ENCODE results near the gene DYNLT2. TPM values are rescaled to one million over a fixed set of nuclear protein-coding genes. Genes with fewer than 3 reads are reported as not detected.

The DYNLT2 gene
- total RNA-seq, 4 donors from 2014 or later: 3.9 to 6.0 (median 4.0) TPM

DNA sequence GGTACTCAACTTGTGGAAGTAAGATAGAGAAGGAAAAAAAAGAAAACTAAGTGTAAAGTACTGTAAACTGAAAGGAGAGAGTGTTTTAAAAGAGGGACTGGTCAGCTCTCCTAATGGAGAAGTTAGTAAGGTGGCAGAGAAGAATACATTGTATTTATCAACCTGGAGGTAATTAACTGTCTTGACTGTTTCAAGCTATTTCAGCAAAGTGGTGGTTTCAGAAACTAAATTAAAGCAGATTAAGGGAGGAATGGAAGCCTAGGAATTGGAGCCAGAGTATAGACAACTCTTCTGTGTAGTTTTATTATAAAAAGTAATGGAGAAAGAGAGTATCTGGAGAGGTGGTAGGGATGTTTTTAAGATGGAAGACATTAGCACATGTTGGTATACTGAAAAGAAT is 24.4 kb downstream of the DYNLT2 start:
- H3K27ac ChIP-seq: no peak overlapping the region

GRCh38 chr6:169726049-169726400 is 25.3 kb downstream of the DYNLT2 start:
- peaks cover 0 to 27% (median 6%) of the 10 kb centered on the region in 4 donors for H3K4me1 ChIP-seq
- no peak for DNase-seq
- TF ChIP-seq, protein P1, sequence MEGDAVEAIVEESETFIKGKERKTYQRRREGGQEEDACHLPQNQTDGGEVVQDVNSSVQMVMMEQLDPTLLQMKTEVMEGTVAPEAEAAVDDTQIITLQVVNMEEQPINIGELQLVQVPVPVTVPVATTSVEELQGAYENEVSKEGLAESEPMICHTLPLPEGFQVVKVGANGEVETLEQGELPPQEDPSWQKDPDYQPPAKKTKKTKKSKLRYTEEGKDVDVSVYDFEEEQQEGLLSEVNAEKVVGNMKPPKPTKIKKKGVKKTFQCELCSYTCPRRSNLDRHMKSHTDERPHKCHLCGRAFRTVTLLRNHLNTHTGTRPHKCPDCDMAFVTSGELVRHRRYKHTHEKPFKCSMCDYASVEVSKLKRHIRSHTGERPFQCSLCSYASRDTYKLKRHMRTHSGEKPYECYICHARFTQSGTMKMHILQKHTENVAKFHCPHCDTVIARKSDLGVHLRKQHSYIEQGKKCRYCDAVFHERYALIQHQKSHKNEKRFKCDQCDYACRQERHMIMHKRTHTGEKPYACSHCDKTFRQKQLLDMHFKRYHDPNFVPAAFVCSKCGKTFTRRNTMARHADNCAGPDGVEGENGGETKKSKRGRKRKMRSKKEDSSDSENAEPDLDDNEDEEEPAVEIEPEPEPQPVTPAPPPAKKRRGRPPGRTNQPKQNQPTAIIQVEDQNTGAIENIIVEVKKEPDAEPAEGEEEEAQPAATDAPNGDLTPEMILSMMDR (IDR thresholded peaks at IDR 0.05): no peak
- no peak for TF ChIP-seq POLR2A (IDR thresholded peaks at IDR 0.05)
- no peaks in the 10 kb centered on the region for H3K27me3 ChIP-seq
- no peak overlapping the region for H3K27ac ChIP-seq
- H3K36me3 ChIP-seq: no peaks in the 10 kb centered on the region
- no peaks in the 10 kb centered on the region for H3K9me3 ChIP-seq
- no peak overlapping the region for H3K4me3 ChIP-seq

More for the DNA sequence above, 24.4 kb downstream of the DYNLT2 start:
- H3K4me3 ChIP-seq: no peak overlapping the region
- DNase-seq: no peak
- peaks cover 0 to 18% (median 4%) of the 10 kb centered on the region in 4 donors for H3K4me1 ChIP-seq
- H3K27me3 ChIP-seq: no peaks in the 10 kb centered on the region
- H3K9me3 ChIP-seq: no peaks in the 10 kb centered on the region
- H3K36me3 ChIP-seq: no peaks in the 10 kb centered on the region
- TF ChIP-seq POLR2A (IDR thresholded peaks at IDR 0.05): no peak
- TF ChIP-seq, protein P1 (IDR thresholded peaks at IDR 0.05): no peak

DNA sequence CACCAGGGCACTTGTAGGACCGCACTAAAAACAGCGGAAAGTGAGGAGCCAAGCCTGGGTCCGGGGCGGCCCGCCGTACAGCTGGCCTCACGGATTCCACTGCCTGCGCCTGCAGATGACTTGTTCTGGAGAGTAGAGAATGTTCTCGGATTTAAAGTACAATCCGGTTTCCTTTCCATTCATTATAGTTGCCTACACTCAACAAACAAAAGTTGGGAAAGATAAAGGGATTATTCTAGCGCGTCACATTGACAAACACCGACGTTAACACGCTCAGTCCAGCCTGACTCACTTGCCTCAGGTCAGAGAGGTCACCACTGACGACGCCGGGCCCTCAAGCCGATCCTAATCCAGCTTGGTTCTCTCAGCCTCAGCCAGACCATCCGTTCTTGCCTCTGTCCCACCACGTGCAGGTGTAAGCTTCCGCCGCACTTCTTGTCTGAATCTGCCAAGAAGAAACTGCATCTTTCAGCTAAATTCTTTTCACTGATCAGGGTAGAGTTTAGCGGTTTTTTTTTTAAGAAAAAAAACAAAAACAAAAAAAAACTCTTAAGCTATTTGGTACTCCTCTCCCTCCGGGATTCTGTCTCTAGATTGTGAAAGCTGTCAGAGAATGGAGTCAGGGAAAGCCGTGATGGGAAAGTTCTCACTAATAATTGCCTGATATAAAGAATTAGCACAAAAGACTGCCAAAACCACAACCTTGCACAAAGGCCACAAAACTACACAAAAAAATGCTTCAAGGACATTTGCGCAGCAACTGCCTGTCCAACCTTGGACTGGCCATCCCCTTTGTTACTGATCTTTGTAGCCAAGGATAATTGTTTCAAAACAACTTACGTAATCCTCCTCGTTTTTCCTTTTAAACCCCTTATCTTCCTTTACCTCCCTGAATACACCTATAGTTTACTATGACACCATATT is 26.0 kb downstream of the DYNLT2 start:
- Histone ChIP-seq H3K9me3 (no peaks in the 10 kb centered on the region), H3K4me1 (peaks cover 0 to 27% (median 6%) of the 10 kb centered on the region in 4 donors), H3K4me3 (peak overlapping the region; percentile 72 to 91 (median 79)), H3K27ac (peak overlapping the region; percentile 83 to 96 (median 92)), H3K27me3 (no peaks in the 10 kb centered on the region), H3K36me3 (no peaks in the 10 kb centered on the region)
- peak; percentile 34 to 75 (median 58) for DNase-seq
- TF ChIP-seq POLR2A (IDR thresholded peaks at IDR 0.05): peak in 1 of 2 donors; percentile 35
- TF ChIP-seq, protein P1 (IDR thresholded peaks at IDR 0.05): no peak

DNA sequence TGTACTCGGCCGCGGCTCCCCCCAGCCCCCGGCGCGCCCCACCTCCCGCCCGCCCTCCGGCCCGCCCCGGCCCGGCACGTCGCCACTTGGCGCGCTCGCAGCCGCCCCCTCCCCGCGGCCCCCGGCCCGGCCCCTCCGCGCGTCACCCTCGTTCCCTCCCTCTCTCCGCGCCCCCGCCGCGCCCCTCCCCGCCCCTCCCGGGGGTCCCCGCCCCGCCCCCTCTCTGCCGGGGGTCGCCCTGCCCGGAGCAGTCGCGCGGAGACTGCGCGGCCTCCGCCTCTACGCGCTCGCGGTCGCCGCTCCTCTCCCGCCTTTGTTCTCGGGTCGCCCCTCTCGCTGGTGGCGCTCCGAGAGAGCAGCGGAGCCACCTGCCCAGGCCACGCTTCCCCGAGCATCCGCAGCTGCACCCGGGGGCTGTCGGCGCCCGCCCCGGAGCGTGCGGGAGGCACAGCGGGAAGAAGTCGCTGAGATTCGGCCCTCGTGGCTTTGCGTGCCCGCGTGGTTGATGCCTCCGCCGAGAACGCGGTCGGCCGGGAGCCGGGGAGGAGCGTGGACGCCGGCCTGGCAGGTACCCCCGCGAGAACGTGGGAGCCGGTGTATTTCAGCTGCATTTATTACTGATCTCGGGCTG is 26.8 kb downstream of the DYNLT2 start, which contains the start of gene PHF10:
Gene PHF10, minus strand, starts transcription at position 7 of the 631 bp plus-strand sequence. CDS start 569 bp downstream, outside the sequence.
- TF ChIP-seq, protein P1 (IDR thresholded peaks at IDR 0.05): no peak
- no peak for TF ChIP-seq POLR2A (IDR thresholded peaks at IDR 0.05)
- DNase-seq: peak; percentile 66 to 77 (median 77)
- H3K4me3 ChIP-seq: peak within 1 kb of the TSS; percentile 72 to 93 (median 82)

DNA sequence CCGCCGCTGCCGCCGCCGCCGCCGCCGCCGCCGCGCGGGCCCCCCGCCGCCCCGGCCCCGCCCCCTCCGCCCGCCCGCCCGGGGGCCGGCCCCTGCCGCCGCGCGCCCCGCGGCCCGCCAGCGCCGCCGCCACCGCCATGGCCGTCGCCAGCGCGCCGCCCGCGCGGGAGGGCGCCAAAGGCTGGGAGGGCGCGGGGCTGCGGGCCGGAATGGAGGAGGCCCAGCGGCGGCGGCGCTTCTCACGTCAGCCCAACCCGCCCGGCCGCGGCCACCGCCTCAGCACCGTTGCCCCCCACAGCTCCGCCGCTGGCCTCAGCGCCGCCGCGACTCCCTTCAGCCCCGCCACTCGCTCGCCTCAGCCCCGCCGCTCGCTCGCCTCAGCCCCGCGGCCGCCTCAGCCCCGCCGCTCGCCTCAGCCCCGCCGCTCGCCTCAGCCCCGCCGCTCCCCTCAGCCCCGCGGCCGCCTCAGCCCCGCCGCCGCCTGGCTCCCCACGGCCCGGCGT is 27.3 kb downstream of the DYNLT2 start:
- no peaks in the 10 kb centered on the region for H3K27me3 ChIP-seq
- peak overlapping the region; percentile 72 to 93 (median 82) for H3K4me3 ChIP-seq
- no peaks in the 10 kb centered on the region for H3K36me3 ChIP-seq
- no peaks in the 10 kb centered on the region for H3K9me3 ChIP-seq
- TF ChIP-seq, protein P1 (IDR thresholded peaks at IDR 0.05): no peak
- TF ChIP-seq POLR2A (IDR thresholded peaks at IDR 0.05): peak in 1 of 2 donors; percentile 12
- H3K27ac ChIP-seq: peak overlapping the region; percentile 83 to 96 (median 96)
- peaks cover 0 to 27% (median 6%) of the 10 kb centered on the region in 4 donors for H3K4me1 ChIP-seq
- peak in 2 of 3 donors; percentile 54 to 63 for DNase-seq

More for the DNA sequence above, 26.8 kb downstream of the DYNLT2 start, which contains the start of gene PHF10:
- peak within 1 kb of the TSS; percentile 92 to 97 (median 96) for H3K27ac ChIP-seq
- H3K9me3 ChIP-seq: no peaks in the 10 kb centered on the region
- H3K27me3 ChIP-seq: no peaks in the 10 kb centered on the region
- H3K36me3 ChIP-seq: no peaks in the 10 kb centered on the region
- H3K4me1 ChIP-seq: peaks cover 0 to 27% (median 6%) of the 10 kb centered on the region in 4 donors

All from Peyer's patch (tissue), 4 donors.